GM12891 (cell line): ENCODE measurements around the gene ERBB2.

Experiments used
- DNase-seq: peaks from one replicate; pipeline ENCODE4 v3.0.0; 2011; ENCODE audit warnings: low spot score; ENCODE audit not compliant: insufficient read length
- FAIRE-seq: peaks from 2 replicates; lab custom pipeline; 2011; peaks lifted over from hg19 to GRCh38; lab: Jason Lieb, UNC
- PAX5 ChIP-seq: IDR thresholded peaks from 2 replicates; pipeline ENCODE4 v1.6.1; 2011; ENCODE audit warnings: low read length, moderate library complexity, mild to moderate bottlenecking; ENCODE audit not compliant: insufficient read depth, severe bottlenecking
- POLR2A ChIP-seq: IDR thresholded peaks from 2 replicates; pipeline ENCODE4 v1.6.1; 2011; ENCODE audit warnings: low read depth, low read length, control low read depth
- POLR2AphosphoS5 ChIP-seq: IDR thresholded peaks from 2 replicates; pipeline ENCODE4 v1.6.1; 2011; ENCODE audit warnings: low read depth, low read length, control low read depth
- POU2F2 ChIP-seq: IDR thresholded peaks from 2 replicates; pipeline ENCODE4 v1.6.1; 2011; ENCODE audit warnings: low read depth, mild to moderate bottlenecking, control low read depth, low read length, moderate library complexity
- SPI1 ChIP-seq: IDR thresholded peaks from 2 replicates; pipeline ENCODE4 v1.6.1; 2011; ENCODE audit warnings: low read depth, low read length, control low read depth
- TAF1 ChIP-seq: IDR thresholded peaks from 2 replicates; pipeline ENCODE4 v1.6.1; 2011; ENCODE audit warnings: low read depth, low read length, control low read depth

ERBB2 gene

GRCh38 chr17:39666231-39666600 is 33.6 kb upstream of the ERBB2 start:
- FAIRE-seq (no peak), DNase-seq (no peak)
- TF ChIP-seq POLR2A = no peak
- TF ChIP-seq POLR2AphosphoS5 = no peak
- TF ChIP-seq TAF1 = no peak
- no peak for TF ChIP-seq SPI1
- TF ChIP-seq PAX5 = no peak
- no peak for TF ChIP-seq POU2F2

GRCh38 chr17:39666601-39667261 is 33.1 kb upstream of the ERBB2 start:
- DNase-seq (no peak), FAIRE-seq (no peak)
- TF ChIP-seq PAX5 (no peak), POLR2AphosphoS5 (no peak), POU2F2 (no peak), SPI1 (no peak), POLR2A (no peak), TAF1 (no peak)

- FAIRE-seq = no peak
- TF ChIP-seq POLR2A = no peak
- TF ChIP-seq POU2F2 = no peak
- no peak for DNase-seq
Measured at GRCh38 chr17:39667262-39667944, 32.5 kb upstream of the ERBB2 start.

- DNase-seq (peak; percentile 90), FAIRE-seq (peak; percentile 92)
- TF ChIP-seq SPI1 (no peak), TAF1 (no peak), POLR2A (no peak), PAX5 (no peak)
Measured at GRCh38 chr17:39667945-39668924, 31.6 kb upstream of the ERBB2 start, which contains the start of gene PNMT. PNMT (plus strand) TSS chr17:39668453; CDS start chr17:39668476, 23 bp downstream.

GRCh38 chr17:39669897-39670735 is 29.7 kb upstream of the ERBB2 start:
- no peak for DNase-seq
- TF ChIP-seq POLR2AphosphoS5 = no peak
- TF ChIP-seq POLR2A = no peak
- TF ChIP-seq POU2F2 = no peak
- no peak for TF ChIP-seq SPI1
- TF ChIP-seq PAX5 = no peak
- TF ChIP-seq TAF1 = no peak
- FAIRE-seq = no peak

- FAIRE-seq (no peak), DNase-seq (no peak)
- TF ChIP-seq POLR2A = no peak
- no peak for TF ChIP-seq POLR2AphosphoS5
- TF ChIP-seq PAX5 = no peak
- no peak for TF ChIP-seq SPI1
- no peak for TF ChIP-seq POU2F2
- no peak for TF ChIP-seq TAF1
Measured at GRCh38 chr17:39670746-39671145, 29.1 kb upstream of the ERBB2 start.

- peak; percentile 71 for FAIRE-seq
- DNase-seq = no peak
- TF ChIP-seq SPI1 (no peak), PAX5 (no peak), POLR2A (no peak), POLR2AphosphoS5 (no peak), POU2F2 (no peak), TAF1 (no peak)
Measured at GRCh38 chr17:39671651-39672521, 28.0 kb upstream of the ERBB2 start.
